ENCODE results near the gene KCNA4. TPM values are rescaled to one million over a fixed set of nuclear protein-coding genes. Genes with fewer than 3 reads are reported as not detected.
A peak's percentile ranks its signal among the peaks of the same experiment; 100 is the strongest.
"Not testable (repeated sequence)": the region's sequence is repeated elsewhere in the genome, so short reads cannot be mapped to it uniquely, and the experiment has no call there.

Gene KCNA4
- 11.0 TPM for total RNA-seq

DNA sequence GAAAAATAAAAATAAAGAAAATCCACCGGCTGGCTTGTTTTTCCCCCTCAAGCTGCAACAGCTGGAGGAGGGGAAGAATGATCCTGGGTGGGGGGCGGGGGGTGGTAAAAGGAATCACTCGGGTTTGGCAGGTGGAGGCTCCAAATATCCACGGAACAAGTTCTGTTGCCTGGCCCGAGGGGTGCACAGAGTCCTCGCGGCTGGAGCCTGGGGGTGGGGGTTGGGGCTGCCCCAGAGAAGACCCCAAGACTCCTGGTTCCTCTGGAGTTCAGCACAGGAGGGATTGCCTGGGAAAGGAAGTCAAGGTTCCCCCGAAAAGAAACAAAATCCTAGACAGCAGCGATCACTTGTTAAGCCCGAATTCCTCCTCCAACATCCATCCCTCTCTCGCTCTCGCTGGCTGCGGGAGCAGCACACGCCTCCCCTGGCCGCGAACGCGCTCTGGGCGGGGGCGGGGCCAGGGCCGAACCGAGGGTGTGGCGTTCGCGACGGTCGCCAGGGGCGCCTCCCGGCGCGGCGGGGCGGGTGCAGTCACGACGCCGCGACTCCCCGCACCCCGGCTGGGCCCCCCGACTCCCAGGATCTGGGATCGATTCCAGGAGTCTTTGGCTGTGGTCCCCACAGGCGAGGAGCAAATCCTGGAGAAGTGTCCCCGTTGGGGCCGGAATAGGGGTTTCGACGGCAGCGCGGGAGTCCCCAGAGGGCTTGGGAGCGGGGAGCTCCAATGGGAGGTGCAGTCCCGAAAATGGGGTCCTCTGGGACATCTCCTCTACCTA, at the start of gene KCNA4:
Gene KCNA4, minus strand, starts transcription at position 443 of the 776 bp plus-strand sequence. CDS start 4,352 bp downstream, outside the sequence.
- DNase-seq (ENCODE audit: low spot score in 2 of 2): peak in 1 of 2 donors; percentile 58
- no peak for FAIRE-seq

DNA sequence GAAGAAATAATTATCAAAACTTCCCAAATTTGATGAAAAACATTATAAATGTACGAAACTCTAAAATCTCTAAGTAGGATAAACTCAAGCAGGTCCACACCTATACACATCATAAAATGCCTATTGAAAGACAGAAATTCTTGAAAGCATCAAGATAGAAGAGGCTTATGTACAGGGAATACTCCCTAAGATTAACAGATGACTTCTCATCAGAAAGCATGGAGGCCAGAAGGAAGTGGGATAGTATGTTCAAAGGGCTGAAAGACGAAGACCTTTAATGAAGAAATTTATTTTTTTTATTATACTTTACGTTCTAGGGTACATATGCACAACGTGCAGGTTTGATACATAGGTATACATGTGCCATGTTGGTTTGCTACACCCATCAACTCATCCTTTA, 45.3 kb upstream of the KCNA4 start:
- no peak for FAIRE-seq
- no peak for DNase-seq (ENCODE audit: low spot score in 2 of 2)

DNA sequence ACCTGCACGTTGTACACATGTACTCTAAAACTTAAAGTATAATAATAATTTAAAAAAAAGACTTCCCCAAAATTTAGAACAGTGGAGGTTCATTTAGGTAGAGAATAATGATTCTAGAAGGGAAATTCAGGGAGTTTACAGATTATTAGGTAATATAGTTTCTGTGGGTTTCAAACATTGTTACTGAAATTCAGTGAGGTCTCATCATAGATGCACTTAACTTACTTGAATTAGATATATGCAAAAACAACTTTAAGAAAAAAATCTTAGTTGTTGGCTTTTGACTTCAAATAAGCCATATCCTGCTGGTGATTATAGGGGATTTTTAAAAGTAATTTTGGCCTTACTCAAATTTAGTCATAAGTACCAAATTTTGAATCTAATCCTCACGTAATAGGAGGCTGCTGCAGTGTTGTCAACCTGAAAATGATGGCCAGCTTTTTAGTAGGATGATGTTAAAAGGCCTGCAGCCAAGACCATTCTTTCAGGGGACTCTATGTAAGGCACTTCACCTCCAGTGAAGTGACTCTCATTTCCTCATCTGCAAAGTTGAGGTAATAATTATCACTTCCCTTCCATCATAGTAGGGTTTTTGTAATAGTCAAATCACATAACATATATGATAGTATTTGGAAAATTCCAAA, 42.5 kb upstream of the KCNA4 start:
- FAIRE-seq (no peak), DNase-seq (ENCODE audit: low spot score in 2 of 2) (no peak)

DNA sequence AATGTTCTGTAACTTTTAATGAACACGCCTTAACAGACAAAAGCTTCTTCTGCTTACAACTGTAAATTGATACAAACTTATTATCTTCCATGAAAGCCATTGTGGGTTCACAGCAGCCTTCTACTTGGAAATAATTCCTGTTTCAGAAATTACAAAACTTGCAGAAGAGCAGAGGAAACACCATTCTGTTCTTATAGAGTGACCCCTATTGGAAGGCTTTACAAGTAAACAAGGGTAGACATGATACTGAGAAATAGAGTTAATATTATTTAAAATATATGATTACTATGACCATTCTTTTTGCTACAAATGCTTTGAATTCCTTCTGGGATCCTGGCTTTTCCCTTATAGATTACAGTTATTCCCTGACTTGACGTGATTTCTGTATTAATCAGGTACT, 32.4 kb upstream of the KCNA4 start:
- FAIRE-seq: no peak
- no peak for DNase-seq (ENCODE audit: low spot score in 2 of 2)

DNA sequence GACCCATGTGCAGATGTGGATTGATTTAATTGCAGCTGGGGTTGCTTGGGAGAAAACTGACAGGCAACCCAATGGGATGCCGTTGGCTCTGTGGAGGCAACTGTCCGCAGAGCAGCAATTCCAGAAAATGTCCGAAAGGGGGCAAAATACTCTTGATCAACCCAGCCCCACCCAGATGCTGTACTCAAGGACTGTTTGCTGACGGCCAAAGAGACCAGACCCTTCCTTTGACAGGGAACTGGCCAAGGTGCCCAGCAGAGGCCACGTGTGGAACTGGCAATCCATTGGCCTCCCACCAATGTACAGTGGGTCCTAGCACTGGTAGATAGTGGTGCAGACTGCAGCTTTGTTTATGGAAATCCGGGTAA, 29.7 kb upstream of the KCNA4 start:
- FAIRE-seq: no peak
- DNase-seq (ENCODE audit: low spot score in 2 of 2): no peak

DNA sequence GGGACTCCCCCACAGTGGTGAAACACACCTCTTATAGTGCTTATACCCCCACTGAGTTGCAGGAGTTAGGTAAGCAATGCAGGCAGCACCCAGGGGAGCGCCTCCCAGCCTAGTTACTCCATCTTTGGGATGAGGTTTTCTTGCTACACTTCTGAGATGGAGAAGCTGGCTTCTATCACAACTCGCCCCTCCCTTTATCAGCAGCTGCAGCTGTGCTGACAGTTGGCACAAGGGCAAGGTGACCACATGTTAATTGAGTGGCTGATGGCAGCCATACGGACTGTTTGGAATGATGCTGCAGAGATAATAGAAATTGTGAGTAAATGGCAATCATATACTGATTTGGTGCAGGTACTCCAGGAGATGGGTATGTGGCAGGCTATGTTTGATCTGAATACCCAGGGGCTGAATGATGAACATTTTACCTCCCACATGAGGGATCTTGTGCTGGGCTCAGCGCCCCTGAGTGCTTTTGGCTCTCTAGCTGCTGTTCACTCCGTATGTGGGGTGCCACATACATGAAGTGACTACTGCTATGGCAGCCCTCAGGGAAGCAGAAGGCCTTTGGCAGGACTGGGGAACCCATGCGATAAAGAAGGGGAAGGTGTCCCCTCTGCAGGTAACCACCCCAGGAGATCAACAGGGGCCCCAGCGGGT, 29.2 kb upstream of the KCNA4 start:
- no peak for FAIRE-seq
- no peak for DNase-seq (ENCODE audit: low spot score in 2 of 2)

DNA sequence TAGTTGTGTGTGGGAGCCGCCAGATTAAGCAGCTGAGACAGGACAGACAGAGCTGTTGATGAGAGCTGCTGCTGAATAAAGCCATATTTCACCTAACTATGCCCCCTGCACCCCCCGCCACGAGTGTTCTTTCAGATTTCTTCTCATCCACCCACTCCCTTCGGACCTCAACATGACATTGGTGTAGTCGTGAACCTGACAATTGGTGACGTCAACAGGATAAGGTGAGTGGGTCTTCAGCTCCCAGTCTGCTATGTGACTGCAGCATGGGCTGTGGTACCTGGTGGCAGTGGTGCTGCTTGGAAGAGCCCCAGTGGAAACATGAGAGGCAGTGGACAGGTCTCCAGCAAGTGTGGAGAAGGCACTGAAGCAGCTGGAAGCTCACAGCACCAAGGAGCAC, 28.3 kb upstream of the KCNA4 start:
- DNase-seq (ENCODE audit: low spot score in 2 of 2): no peak
- no peak for FAIRE-seq

DNA sequence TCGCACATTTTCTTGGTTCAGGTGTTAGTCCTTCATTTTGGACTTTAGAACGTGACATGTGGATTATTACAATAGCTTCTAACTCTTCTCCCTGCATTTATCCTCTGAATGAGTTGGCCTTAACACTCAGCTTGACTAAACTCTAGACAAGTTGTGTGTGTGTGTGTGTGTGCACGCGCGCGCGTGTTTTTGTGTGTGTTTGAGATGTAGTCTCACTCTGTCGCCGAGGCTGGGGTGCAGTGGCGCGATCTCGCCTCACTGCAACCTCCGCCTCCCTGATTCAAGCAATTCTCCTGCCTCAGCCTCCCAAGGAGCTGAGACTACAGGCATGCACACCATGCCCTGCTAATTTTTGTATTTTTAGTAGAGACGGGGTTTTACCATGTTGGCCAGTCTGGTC, 24.3 kb upstream of the KCNA4 start:
- FAIRE-seq: no peak

DNA sequence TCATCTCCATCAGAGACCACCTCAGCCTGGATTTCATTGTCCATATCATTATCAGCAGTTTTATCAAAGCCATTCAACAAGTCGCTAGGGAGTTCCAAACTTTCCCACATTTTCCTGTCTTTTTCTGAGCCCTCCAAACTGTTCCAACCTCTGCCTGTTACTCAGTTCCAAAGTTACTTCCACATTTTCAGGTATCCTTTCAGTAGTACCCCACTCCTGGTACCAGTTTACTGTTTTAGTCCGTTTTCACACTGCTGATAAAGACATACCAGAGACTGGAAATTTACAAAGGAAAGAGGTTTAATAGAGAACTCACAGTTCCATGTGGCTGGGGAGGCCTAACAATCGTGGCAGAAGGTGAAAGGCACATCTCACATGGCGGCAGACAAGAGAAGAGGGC, 17.9 kb upstream of the KCNA4 start:
- not testable (repeated sequence) for DNase-seq (ENCODE audit: low spot score in 2 of 2); FAIRE-seq

More for the DNA sequence above, 24.3 kb upstream of the KCNA4 start:
- no peak for DNase-seq (ENCODE audit: low spot score in 2 of 2)

DNA sequence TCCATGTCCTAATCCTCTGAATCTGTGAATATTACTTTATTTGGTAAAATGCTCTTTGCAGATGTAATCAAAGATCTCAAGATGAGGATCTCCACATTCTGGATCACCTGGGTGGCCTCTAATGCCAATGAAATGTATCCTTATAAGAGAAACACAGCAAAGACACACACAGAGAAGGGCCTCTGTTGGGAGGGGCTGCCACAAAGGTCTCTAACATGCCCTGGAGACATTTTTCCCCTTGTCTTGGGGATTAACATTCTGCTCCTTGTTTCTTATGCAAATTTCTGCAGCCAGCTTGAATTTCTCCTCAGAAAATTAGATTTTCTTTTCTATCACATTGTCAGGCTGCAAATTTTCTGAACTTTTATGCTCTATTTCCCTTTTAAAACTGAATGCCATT, 17.3 kb upstream of the KCNA4 start:
- not testable (repeated sequence) for FAIRE-seq; DNase-seq (ENCODE audit: low spot score in 2 of 2)

DNA sequence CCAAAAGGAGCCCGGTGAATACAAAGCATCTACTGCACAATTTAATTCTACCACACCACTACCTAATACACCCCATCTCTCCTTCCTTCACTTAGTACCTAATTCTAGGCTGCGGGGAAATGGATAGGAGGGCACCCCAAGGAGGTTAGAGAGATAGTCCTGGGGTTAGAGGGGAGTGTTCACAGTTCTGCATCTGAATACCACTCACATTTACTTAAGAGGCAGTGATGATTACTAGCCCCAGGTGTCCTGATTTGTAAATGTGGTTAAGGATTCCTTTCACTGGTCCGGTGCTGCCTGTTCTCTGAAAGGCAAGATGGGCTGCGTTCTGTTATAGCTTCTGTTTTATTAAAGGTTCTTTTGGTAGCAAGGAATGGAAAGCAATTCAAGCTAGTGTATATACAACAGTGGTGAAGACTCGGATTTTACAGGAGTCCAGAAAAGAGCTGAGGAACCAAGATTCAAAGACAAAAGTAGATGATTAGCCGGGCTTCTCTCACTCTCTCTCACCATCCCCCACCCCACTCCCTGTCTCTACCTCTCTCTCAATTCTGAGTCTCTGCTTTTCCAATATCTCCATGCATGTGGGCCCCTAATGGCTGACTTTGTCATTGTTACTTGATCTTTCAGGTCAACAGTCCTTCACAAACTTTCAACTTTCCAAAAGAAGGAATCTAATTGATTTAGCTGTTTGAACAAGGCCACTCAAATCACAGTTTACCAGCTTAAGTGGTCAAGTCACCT, 8.7 kb upstream of the KCNA4 start:
- FAIRE-seq (no peak), DNase-seq (ENCODE audit: low spot score in 2 of 2) (no peak)

DNA sequence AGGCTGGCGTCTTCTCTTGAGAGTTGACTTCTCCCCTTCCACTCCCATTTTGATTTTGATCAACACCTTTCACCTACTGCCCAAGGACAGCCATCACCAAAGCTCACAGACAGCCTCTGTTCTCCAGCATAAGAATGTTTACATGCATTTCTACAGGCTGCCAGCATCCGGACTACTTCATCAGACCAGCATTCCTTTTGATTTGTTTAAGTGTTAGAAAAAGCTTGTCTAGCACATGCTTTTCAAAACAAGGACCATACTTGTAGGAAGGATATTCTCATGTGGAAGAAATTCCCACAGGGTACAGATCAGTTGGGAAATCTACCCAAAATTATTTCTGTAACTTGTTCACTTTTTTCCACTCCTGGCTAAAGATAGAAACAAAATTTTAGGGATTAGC, 6.2 kb upstream of the KCNA4 start:
- DNase-seq (ENCODE audit: low spot score in 2 of 2) (no peak), FAIRE-seq (no peak)

DNA sequence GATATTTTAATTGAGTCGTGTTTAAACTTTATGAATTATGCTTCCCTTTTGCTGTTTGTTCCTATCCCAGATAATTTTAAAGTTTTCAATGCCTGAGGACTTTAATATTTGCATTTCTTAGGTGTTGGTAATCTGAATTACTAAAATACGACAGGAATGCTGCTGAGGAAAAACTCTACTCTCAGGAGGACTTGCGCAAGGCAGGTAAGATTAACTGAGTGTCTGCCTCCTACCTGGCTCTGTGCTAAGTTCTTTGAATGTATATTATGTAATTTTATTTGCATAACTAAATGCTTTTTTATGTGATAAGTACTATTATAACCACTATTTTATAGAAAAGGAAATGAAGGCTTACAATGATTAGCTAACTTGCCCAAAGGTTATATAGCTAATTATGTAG, 2.7 kb upstream of the KCNA4 start:
- DNase-seq (ENCODE audit: low spot score in 2 of 2) (no peak), FAIRE-seq (no peak)

DNA sequence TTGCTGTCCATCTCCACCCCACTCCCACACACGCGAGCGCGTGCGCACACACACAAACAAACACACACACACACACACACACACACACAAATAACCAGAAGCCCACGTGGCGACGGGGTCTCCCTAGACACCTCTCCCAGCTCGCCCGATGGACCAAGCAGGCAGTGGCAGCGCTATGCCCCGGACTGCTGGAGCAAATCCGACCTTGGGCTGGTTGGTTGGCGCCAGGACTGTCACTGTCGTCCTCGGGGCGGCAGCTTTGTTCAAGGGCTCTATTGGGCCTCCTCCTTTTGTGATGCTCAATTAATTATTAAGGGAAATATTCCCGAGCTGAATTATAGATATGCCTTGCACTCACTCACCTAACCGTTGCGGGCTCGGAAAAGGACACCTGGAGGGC, 1.7 kb upstream of the KCNA4 start:
- no peak for FAIRE-seq
- DNase-seq (ENCODE audit: low spot score in 2 of 2): no peak

DNA sequence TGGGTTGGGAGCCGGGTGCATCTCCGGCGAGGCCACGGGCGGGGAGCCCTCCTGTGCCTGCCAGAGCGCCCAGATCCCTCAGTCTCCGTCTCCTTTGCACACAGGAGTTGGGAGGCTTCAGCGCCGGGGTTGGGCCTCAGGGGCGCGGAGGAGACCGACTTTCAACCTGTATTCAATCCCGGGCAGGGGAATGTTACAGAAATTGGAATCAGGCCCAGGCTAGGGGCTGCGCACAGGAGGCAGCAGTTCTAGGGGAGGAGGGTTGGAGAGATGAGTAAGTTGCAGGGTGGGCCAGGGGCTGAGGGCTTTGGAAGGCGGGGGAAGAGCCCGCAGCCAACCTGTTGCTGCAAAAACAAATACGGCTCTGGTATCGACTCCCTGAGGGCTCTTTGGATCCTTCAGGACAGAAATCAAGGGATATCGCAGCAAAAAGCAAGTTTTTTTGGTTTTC, 640 bp upstream of the KCNA4 start:
- no peak for DNase-seq (ENCODE audit: low spot score in 2 of 2)
- no peak for FAIRE-seq

DNA sequence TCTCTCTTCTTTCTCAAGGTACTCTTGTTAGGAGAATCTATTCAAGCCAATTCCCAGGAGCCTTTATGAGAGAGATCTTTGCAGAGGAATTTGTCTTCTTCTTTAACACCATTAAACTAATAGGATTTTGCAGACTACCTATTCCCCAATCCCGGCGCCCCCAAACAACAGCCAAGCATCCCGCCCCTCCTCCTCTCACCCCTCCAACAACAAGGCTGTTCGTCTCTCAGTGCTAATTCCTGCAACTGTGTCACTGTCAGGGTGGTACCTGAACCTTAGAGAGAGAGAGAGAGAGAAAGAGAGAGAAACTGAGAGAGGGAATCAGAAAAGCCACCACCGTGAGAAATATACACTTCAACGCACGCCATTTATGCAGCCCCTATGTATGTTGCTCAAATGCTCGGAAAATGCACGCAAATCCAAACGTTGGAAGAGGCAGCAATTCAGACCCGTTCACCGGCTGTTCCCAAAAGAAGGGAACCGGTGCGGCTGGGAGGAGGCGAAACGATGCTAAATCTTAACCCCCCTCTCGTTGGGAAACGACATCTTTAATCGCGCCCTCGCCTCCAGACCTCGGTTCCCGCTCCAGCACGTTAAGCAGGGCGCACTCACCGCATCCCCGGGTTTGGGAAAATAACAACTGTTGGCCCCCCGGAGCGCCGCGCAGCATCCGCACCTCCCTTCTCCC, 961 bp downstream of the KCNA4 start:
- DNase-seq (ENCODE audit: low spot score in 2 of 2) (peak in 1 of 2 donors; percentile 28), FAIRE-seq (no peak)

DNA sequence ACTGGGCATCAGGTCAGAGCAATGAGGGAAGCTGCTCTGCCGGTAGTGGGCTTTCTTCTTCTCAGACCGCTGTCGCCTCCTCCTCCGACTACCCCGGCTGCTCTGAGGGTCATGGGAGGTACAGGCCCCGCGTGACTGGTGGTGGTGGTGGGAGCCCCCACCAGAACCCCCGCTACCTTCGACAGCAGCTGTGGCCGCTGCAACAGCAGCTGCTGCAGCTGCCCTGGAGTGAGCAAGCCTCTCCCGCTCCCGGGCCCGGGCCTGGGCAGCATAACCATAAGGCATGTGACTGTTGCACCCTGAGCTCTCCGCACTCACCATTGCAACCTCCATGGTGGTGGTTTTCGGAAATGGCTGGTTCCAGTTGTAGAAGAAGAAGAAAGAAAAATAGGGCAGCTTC, 4.5 kb downstream of the KCNA4 start:
- no peak for FAIRE-seq
- DNase-seq (ENCODE audit: low spot score in 2 of 2): no peak

DNA sequence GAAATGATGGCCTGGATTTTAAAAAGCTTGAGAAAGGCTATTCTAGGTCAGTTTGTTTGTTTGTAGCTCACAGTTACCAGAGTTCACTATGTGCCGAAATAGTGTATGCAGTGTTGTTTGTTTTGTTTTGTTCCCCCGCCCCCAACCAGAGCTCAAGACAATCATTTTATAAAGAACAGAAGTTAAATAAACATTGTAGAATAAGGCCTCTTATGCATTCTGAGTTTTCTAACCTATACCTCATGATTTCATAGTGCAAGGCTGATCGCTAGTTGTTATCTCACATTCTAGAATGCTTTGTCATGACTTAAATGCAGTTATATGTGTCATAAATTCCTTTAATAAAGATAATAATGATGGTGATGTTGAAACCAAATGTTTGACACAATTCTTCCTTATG, 7.8 kb downstream of the KCNA4 start:
- FAIRE-seq (no peak), DNase-seq (ENCODE audit: low spot score in 2 of 2) (no peak)

DNA sequence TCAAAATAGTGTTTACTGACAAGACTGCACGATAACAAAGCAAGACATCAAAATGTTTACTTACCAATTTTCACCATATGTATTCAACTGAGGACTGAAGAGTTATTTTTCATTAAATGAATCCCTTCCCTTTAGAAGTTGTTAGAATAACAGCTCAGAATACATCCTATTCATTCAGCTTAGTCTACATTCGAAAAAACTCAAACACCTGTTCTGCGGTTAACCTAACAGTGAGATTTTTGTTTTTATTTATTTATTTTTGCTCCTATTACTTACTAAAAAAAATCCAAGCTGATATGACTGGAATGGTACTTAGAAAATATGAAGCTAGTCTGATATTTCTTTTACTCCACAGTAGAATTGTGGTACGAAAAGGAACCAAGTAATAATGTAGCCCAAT, 10.0 kb downstream of the KCNA4 start:
- FAIRE-seq: no peak

DNA sequence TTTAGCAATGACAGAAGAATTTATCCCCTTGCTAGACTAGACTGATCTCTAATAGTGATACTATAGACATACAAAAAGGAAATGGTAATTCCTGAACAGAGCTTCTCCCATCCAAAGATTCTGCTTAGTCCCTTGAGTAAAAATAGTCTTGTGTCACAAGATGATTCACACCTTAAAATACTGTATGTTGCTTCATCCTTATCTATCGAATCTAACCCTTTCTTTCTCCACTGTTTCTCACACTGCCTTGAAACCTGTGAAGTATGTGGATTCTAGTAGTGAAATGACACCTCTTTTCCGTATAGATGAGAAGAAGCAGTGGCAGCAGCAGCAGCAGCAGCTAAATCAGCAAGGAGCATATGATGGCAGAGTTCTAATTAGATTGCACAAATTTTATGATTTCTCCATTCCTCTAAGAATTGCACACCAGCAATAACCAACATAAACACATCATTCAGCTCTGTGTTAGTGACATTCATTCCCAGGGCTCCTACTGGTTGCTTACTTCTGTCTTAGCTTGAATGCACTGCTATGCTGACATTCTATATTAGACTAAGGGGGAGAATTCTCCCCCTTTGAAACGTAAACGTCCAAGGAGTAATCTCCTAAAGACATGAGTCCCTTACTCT, 14.6 kb downstream of the KCNA4 start:
- DNase-seq (ENCODE audit: low spot score in 2 of 2) (no peak), FAIRE-seq (no peak)

More for the DNA sequence above, 10.0 kb downstream of the KCNA4 start:
- no peak for DNase-seq (ENCODE audit: low spot score in 2 of 2)

Data from frontal cortex (tissue), 4 donors.